Activated CD8-positive, alpha-beta memory T cell treated with anti-CD3 and anti-CD28 coated beads, Interleukin-2, amount 50 U/mL, for 24 hours (primary cell): Measurements from ENCODE around the gene TASP1.
"Not testable (repeated sequence)": the region's sequence is repeated elsewhere in the genome, so short reads cannot be mapped to it uniquely, and the experiment has no call there.

ENCODE experiments used
- DNase-seq: peaks from one replicate; pipeline ENCODE4 v3.0.0-alpha.2; 2020; ENCODE audit errors: extremely low read depth

TASP1 gene

GRCh38 chr20:13400453-13400852, 238.3 kb downstream of the TASP1 start:
- no peak for DNase-seq

- DNase-seq = no peak
These were observed 241.4 kb downstream of the TASP1 start for GRCh38 chr20:13397300-13397724.

- DNase-seq = no peak
These were observed 241.9 kb downstream of the TASP1 start for GRCh38 chr20:13396826-13397225.

GRCh38 chr20:13396022-13396421, 242.7 kb downstream of the TASP1 start:
- DNase-seq = no peak

DNA sequence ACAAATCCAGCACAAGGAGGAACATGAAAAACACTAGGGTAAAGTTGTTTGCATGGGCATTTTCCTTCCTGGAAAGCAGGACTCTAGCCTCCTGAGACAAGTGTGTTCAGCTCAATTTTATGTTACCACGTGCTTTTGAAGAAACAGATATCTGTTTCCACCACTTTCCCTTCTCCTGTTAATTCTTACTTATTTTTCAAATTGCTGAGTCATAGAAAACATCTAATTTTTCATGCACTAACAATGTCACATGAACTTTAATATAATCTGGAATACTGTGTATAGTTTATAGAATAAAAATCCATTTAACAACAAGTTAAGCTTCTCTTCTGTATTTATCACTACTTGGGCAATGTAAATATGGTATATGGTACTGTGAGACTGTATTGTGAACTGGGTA, 243.5 kb downstream of the TASP1 start:
- no peak for DNase-seq

DNA sequence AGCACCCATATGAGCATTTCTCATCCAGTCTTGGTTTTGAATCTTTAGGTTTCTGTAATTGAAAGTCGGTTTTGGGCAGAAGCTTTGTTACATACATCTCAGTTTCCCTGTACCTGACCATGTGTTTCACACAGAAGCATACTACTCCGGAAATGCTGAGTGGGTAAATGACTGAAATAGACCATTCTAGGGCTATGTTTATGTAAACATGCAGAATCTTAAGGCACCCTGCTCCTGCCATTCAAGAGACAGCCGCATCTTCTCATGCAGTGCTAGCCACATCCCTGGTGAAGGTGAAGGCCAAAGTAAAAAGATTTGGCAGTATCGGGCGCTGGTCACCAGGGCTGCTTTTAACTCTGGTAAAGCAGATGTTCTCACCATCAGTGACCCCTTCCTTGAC, 246.3 kb downstream of the TASP1 start:
- DNase-seq = no peak

- no peak for DNase-seq
These were observed 249.6 kb downstream of the TASP1 start for GRCh38 chr20:13389115-13389514.

GRCh38 chr20:13384132-13384531, 254.6 kb downstream of the TASP1 start:
- DNase-seq = no peak

GRCh38 chr20:13382786-13383185, 255.9 kb downstream of the TASP1 start:
- DNase-seq = no peak

GRCh38 chr20:13380497-13381229, 258.1 kb downstream of the TASP1 start:
- not testable (repeated sequence) for DNase-seq

DNA sequence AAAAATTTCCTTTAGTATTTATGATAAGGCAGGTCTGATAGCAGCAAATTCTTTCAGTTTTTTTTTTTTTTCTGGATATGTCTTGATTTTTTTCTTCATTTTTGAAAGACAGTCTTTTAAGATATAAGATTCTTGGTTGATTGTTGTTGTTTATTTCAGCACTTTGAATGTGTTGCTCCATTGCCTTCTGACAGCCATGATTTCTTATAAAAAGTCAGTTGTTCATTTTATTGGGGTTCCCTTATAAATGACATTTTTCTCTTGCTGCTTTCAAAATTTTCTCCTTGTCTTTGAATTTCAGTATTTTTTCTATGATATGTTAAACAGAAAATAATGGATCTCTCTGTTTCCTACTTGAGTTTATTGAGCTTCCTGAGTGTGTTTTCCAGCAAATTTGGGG, 265.3 kb downstream of the TASP1 start:
- no peak for DNase-seq

DNA sequence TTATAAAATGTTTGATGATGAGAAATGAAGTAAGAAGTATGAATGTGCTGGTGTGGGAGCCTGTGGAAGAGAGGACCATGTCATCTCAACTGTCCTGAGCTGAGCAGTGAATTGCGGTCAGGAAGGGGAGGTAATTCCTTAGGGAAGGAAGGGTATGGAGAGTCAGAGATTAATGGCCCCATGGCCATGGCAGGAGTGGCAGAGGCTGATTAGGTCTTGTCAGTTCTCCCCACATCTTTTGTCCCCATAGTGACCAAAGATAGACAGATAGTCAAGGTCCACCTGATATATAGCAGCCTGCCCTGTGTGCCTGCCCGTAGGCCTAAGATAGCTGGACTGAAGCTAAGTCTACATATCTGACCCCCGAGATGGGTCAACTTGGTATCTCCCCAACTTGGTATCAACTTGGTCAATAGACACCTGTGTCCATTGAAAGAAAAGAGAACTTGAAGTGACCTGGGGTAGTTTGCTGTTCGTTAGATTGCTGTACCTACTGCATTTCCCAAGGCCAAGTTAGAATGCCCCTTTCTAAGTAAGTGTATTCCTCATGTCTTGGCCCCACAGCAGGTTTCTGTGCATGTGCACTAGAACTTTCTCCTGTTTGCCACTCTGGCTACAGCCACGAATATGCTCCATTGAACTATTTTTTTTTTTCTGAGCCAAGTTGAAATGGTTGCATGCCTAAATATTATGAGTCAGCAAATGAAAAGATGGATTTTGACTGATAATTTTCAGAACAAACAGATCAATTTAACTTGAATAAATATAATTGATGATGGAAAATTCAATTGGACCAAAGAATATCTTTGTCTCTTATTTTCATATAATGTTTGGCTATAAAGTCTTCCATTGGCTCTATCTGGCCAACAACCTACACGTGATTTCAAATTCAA, 274.2 kb downstream of the TASP1 start:
- DNase-seq = no peak

DNA sequence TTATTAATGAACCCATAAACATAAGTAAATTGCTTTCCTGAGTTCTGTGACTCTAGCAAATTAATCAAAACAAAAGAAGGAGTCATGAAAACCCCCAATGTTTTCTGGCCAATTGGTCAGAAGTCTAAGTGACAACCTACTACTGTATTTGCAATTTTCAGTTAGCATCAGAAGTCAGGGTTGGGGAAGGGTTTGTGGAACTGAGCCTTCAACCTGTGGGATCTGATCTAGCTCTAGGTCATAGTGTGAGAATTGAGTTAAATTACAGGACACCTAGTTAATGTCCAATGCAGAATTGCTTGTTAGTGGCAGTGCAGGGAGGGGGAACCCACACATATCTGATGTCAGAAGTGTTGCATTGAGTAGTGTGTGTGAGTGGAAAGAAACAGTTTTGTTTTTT, 275.3 kb downstream of the TASP1 start:
- DNase-seq = no peak

- DNase-seq = not testable (repeated sequence)
These were observed 276.6 kb downstream of the TASP1 start for GRCh38 chr20:13362165-13362564.

DNA sequence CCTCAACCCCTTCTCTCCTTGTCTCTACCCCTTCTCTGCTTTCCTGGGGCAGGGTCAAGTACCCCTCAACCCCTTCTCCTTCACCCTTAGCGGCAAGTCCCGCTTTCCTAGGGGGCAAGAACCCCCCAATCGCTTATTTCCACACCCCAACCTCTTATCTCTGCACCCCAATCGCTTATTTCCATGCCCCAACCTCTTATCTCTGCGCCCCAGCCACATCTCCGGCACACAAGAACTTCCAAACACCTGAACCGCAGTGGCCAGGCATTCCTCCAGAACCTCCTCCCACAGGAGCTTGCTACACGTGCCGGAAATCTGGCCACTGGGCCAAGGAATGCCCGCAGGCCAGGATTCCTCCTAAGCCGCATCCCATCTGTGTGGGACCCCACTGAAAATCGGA, 279.8 kb downstream of the TASP1 start:
- not testable (repeated sequence) for DNase-seq

- DNase-seq = not testable (repeated sequence)
These were observed 280.9 kb downstream of the TASP1 start for GRCh38 chr20:13357782-13358181.

- DNase-seq = no peak
These were observed 282.1 kb downstream of the TASP1 start for GRCh38 chr20:13356591-13356990.

DNA sequence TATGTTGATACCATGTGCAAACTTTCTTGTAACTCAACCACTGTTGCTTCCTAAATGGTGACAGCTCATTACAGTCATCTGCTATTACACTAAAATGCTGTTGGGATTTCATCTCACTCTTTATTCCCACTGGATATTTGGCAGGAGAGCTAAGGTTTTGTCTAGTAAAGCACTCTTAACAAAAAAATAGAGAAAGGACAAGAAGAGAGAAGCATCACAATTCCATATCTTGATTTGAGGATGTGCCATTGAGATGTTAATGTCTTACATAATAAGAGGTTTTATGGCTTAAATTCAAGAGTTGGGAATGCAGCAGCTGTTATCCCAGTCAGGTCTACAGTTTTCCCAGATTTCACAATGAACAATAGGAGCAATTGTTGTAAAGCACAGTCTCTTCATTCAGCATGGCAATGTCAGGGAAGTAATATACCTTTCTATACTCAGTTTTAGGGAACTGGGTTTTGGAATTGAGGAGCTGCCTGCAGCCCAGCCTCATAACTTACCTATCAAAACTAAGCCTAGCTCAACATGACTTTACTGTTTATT, 282.7 kb downstream of the TASP1 start:
- no peak for DNase-seq

- no peak for DNase-seq
These were observed 283.3 kb downstream of the TASP1 start for GRCh38 chr20:13355411-13355810.

DNA sequence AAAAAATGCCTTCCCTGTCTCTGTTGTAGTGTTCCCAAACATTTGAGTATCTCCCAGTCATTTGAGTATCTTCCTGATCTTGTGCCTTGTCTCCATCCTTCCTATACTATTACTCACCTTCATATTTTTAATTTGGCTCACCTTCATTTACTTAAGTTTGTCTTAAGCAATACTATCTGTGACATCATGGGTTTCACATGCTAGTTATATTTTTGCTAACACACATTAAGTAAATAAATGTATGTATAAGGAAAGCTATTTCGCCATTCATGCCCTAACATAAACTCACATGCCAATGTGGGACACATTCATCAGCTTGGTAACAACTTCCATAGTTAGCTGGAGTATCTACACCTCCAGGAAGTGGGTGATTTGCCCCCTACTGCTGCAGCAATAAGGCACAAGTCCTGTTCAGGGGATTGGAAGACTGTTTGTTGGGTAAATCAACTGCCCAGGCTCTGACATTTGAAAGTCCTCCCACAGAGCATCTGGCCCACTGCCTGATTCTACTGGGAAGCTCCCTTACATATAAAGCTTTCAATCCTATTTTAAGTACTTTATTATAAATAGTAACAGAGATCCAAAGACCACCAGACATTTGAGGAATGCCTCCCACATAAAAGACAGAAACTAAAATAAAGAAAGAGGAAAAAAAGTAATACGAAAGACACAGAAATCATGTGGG, 285.3 kb downstream of the TASP1 start:
- DNase-seq = no peak

DNA sequence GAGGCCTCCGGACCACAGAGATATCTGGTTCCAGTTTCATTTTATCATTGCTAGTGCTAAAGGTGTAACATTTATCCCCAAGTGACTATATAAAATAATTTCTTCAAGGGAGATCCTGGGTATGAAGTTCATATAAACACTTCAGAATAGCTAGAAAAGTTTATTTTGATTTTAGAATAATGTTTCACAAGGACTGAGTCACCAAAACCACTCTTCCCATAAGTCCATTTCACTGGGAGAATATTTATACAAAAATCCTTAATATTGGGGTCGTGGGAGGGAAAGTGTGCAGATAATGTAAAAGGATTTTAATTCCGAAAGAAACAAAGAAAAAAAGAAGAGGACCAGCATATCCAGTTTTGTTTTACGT, 289.5 kb downstream of the TASP1 start:
- no peak for DNase-seq
